HG03439 (cell line): ENCODE measurements around the gene SMIM7.
"Not testable (repeated sequence)": the region's sequence is repeated elsewhere in the genome, so short reads cannot be mapped to it uniquely, and the experiment has no call there.

Source experiments
- ATAC-seq: cut with Tn5 transposase; IDR thresholded peaks from one replicate; pipeline ENCODE4 v1.9.1; 2021; ENCODE audit warnings: mild to moderate bottlenecking, moderate library complexity; ENCODE audit not compliant: unreplicated experiment

SMIM7 gene

GRCh38 chr19:16655727-16656126 lies 4.2 kb downstream of the SMIM7 start:
- ATAC-seq = no peak

DNA sequence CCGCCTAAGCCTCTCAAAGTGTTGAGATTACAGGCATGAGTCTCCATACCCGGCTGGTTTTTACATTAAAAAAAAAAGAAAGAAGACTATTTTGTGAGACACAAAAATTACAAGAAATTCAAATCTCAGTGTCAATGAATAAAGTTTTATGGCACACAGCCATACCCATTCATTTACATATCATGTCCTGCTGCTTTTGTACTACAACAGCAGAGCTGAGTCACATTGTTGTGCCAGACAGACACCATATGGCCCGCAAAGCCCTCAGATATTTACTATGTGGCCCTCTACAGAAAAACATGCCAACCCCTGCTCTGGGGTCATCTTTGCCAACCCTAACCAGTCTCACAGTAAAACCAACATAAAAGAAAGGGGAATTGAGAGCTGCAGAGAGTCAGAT lies 5.3 kb downstream of the SMIM7 start:
- ATAC-seq = no peak

GRCh38 chr19:16654140-16654539 lies 5.8 kb downstream of the SMIM7 start:
- no peak for ATAC-seq

GRCh38 chr19:16652854-16653253 lies 7.1 kb downstream of the SMIM7 start:
- ATAC-seq = no peak

GRCh38 chr19:16651421-16652188 lies 8.3 kb downstream of the SMIM7 start:
- ATAC-seq = not testable (repeated sequence)

- no peak for ATAC-seq
Observed at GRCh38 chr19:16650821-16651220, 9.1 kb downstream of the SMIM7 start.

- ATAC-seq = no peak
Observed at GRCh38 chr19:16649734-16650133, 10.2 kb downstream of the SMIM7 start.

DNA sequence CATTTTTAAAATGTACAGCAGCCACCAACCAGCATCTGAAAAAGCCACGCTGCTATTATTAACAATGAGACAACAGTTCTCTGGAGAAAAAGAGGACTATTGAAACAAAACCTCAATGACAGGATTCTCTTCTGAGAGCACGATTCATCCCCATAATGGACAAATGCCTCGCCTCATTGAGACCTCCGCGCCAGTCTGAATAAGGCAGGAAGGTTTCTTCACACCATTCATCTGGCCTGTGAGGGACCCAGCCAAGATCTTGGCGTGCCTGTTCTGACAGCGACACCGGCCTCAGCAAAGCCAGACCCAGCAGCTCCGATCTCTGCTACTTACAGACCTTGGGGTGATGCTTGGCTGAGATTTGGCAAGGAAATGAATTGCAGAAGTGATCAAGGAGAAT lies 14.8 kb downstream of the SMIM7 start:
- ATAC-seq = no peak

DNA sequence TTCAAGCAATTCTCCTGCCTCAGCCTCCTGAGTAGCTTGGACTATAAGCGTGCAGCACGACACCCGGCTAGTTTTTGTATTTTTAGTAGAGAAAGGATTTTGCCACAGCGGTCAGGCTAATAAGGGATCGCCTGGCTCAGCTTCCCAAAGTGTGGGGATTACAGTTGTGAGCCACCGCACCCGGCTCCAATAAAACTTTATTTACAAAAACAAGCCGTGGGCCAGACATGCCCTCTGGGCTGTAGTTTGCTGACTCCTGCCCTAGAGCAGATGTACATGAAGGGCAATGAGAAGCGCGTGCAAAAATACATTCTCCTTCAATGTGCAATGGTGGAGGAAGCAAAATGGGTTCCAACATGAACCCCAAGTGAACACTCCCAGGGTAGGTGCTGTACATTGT lies 18.2 kb downstream of the SMIM7 start:
- no peak for ATAC-seq

- ATAC-seq = no peak
Observed at GRCh38 chr19:16640951-16641350, 19.0 kb downstream of the SMIM7 start.

GRCh38 chr19:16638666-16639065 lies 21.3 kb downstream of the SMIM7 start:
- no peak for ATAC-seq

DNA sequence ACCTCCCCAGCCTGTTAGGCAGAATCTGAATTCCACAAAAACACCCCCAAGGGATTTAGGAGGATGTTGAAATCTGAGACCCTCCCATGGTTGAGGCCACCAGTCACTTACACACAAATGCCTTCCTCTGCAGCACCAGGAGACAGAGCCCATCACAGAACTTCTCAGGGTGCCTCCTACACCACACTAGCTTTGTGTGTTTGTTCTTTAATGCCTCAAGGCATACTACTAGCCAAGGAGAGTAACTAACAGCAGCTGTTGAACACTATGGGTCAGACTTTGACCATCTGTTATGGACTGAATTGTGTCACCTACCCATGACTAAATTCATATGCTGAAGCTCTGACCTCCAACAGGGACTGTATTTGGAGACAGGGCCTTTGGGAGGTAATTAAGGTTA lies 22.4 kb downstream of the SMIM7 start:
- no peak for ATAC-seq

- no peak for ATAC-seq
Observed at GRCh38 chr19:16631465-16631864, 28.5 kb downstream of the SMIM7 start.

DNA sequence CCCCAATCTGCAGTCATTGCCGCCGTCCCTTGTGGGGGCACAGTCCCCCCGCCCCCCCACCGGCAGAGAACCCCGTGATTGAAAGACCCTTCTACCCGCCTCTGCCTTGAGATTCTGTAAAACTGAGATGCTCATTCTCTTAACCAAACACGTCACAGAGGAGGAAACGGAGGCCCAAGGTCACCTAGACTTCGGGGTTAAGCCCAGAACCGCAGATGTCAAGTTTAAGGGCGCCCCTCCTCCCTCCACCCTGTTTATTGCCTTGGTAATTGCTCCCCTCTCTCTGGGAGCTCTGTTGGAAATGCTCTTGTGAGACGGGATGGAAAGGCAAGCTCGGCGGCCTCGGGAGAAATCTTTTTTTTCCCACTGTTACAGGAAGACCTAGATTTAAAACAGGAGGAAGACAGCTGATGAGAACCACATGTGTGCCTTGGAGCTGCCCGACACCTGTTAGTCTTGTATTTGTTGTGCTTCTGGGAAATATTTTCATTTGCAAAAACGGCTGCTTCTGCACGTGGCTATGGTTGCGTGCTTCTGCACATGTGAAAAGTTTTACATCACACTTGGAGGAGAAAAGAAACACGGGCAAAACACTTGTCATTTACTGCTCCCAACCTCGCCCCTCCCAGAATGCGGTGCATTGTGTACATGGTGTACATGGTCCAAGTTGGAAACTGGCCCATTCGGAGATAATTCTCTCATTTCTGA lies 30.8 kb downstream of the SMIM7 start:
- ATAC-seq = no peak

DNA sequence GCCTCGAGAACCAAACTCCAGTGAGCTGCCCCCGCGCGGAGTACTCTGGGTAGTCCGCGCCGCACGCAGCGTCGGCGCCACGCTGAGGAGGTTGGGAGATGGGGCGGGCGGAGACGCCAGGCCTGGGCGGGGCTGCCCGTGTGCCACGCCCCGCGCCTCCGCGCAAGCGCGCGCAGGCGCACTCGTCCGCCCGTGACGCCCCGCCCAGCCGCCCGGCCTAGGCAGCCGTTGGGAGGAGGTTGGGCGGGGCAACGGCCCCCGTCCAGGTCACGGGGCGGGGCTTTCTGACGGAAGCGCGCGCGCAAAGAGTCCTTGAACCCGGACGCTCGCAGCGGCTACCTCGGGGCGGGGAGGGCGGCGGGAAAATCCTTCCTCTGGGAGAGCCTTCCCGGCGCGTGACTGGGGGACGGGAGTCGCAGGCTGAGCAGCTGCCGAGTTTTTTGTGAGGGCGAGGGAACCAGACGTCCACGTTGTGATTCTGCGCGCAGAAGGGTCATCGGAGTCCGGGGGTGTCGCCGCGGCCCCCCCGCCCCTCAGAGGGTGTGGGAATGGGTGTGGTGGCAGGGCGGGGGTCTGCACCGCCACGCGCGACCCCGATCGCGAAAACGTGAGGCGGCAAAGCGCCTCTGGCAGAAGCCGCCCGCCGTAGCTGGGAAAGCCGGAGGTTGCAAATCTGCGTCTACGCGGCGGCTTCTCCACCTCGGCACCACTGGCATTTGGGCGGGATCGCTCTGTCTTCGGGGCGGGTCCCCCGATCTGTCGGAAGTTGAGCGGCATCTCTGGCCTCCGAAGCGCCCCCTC lies 31.6 kb downstream of the SMIM7 start, which contains the start of gene MED26:
MED26 (minus strand) TSS at position 22 of the 801 bp plus-strand sequence. CDS start 261 bp downstream, outside the sequence.
- peak; percentile 76 for ATAC-seq

GRCh38 chr19:16627928-16628182 lies 32.1 kb downstream of the SMIM7 start:
- ATAC-seq = no peak

- no peak for ATAC-seq
Observed at GRCh38 chr19:16627193-16627927, 32.6 kb downstream of the SMIM7 start.

DNA sequence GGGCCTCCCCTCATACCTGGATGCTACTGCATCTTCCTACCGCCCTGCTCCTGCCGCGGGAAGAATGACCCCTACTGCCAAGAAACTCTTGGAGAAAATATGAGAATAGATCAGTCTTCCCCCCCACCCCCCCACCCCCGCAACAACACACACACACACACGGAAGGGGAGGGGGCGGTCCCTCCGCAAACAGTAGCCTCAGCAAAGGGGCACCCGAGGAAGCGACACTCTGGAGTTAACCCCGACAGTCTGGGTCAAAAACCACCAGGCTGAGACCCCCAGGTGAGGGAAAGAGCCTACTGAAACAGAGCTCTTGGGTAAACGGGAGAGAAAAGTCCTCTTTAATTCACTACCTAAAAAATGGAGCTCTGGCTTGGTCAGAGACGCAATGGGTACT lies 33.1 kb downstream of the SMIM7 start:
- ATAC-seq = no peak

- ATAC-seq = no peak
Observed at GRCh38 chr19:16625163-16625958, 34.6 kb downstream of the SMIM7 start.

- no peak for ATAC-seq
Observed at GRCh38 chr19:16624236-16624635, 35.7 kb downstream of the SMIM7 start.
